Activated CD8-positive, alpha-beta memory T cell treated with anti-CD3 and anti-CD28 coated beads, Interleukin-2, amount 50 U/mL, for 4 hours (primary cell): Measurements from ENCODE around the gene ITGA11.

ENCODE experiments used
- DNase-seq: peaks from one replicate; pipeline ENCODE4 v3.0.0-alpha.2; 2020

Gene ITGA11, protein sequence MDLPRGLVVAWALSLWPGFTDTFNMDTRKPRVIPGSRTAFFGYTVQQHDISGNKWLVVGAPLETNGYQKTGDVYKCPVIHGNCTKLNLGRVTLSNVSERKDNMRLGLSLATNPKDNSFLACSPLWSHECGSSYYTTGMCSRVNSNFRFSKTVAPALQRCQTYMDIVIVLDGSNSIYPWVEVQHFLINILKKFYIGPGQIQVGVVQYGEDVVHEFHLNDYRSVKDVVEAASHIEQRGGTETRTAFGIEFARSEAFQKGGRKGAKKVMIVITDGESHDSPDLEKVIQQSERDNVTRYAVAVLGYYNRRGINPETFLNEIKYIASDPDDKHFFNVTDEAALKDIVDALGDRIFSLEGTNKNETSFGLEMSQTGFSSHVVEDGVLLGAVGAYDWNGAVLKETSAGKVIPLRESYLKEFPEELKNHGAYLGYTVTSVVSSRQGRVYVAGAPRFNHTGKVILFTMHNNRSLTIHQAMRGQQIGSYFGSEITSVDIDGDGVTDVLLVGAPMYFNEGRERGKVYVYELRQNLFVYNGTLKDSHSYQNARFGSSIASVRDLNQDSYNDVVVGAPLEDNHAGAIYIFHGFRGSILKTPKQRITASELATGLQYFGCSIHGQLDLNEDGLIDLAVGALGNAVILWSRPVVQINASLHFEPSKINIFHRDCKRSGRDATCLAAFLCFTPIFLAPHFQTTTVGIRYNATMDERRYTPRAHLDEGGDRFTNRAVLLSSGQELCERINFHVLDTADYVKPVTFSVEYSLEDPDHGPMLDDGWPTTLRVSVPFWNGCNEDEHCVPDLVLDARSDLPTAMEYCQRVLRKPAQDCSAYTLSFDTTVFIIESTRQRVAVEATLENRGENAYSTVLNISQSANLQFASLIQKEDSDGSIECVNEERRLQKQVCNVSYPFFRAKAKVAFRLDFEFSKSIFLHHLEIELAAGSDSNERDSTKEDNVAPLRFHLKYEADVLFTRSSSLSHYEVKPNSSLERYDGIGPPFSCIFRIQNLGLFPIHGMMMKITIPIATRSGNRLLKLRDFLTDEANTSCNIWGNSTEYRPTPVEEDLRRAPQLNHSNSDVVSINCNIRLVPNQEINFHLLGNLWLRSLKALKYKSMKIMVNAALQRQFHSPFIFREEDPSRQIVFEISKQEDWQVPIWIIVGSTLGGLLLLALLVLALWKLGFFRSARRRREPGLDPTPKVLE

GRCh38 chr15:68431792-68432401 is at the start of gene ITGA11:
Gene ITGA11, minus strand, starts transcription at chr15:68432163. Its CDS starts 97 bp downstream, at chr15:68432066.
- no peak for DNase-seq

GRCh38 chr15:68481321-68481720 is 49.4 kb upstream of the ITGA11 start:
- DNase-seq: no peak

DNA sequence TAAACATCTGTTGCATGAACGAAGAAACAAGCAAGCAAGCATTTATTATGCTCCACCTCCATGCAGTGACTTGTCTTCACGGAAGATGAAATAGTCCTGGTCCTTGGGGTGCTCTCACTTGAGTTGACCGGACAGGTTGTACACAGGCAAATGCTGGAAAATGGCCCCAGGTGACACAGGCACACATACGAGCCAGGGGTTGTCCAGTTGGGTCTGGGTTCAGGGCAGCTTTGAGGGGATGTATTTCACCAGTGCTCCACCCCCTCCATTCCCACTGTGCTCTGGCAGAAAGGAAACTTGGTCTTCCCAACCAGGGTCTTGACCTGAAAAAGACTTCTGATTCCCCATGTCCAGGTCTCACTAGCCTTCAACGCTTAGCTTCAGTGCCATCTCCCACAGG is 48.3 kb upstream of the ITGA11 start:
- DNase-seq: no peak

GRCh38 chr15:68479870-68480269 is 47.9 kb upstream of the ITGA11 start:
- DNase-seq: no peak

GRCh38 chr15:68479406-68479805 is 47.4 kb upstream of the ITGA11 start:
- DNase-seq: no peak

GRCh38 chr15:68478853-68479252 is 46.9 kb upstream of the ITGA11 start:
- DNase-seq: no peak

- DNase-seq: no peak
Measured at GRCh38 chr15:68475449-68475848, 43.5 kb upstream of the ITGA11 start.

DNA sequence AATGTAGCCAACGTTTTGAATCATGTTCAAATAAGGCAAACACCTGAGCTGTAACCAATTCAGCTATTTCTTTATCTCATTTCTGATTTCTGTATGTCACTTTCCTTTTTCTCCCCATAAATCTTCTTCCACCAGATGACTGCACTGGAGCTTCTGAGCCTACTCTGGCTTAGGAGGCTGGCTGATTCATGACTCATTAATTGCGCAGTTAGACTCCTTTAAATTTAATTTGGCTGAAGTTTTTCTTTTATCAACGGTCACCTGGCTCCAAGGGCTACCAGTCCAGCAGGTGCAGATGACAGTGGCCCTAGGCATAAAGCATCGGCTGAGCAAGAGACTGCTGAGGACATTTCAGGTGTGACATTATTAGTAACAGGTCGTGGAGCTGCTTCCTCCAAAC is 39.6 kb upstream of the ITGA11 start:
- no peak for DNase-seq

DNA sequence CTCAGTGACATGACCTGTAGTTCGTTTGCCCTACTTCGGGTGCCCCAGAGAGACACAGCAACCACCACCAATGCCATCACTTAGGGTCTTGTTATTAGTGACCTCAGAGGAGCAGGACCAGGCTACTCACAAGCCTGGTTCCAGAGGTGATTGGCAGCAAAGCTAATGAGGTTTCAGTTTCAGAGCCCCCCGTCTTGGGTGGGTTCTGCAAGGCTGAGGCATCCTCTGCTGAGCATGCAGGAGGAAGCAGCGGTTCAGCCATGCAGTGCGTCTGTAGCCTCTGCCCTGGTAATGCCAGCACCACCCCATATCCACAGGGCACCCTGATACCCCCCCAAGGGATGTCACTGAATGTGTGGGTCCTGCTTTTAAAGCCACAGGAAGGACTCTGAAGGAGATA is 39.0 kb upstream of the ITGA11 start:
- no peak for DNase-seq

DNA sequence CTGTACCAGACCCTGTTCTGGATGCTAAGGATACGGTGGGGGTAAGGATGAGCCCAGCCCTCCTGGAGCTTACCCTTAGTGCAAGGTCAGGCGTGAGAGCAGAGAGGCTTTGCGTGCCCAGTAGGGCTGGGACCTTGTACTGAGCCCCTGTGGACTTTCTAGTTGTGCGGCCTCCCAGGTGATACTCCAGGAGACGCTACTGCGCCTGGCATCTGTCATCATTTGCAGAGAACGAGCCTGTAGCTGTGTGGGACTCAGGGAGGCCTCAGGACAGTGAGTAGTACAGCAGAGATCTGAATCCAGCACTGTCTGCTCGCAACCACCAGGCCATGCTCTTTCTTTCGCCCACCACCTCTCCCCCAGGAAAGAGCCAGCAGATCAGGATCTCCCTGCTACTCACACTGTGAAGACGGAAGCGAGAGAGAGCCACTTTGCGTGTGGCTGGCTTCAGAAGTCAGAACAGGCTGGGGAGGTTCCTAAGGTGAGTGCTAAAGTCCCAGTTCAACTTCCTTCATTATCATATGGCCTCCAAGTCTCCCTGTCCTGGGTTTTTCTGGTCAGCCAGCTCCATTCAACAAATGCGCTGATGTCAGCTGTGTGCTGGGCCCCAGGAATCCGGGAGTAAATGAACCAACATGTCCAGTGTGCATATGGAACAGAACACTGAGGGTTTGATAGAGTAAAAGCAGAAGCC is 38.2 kb upstream of the ITGA11 start:
- DNase-seq: no peak

- DNase-seq: no peak
Measured at GRCh38 chr15:68469162-68470048, 37.4 kb upstream of the ITGA11 start.

DNA sequence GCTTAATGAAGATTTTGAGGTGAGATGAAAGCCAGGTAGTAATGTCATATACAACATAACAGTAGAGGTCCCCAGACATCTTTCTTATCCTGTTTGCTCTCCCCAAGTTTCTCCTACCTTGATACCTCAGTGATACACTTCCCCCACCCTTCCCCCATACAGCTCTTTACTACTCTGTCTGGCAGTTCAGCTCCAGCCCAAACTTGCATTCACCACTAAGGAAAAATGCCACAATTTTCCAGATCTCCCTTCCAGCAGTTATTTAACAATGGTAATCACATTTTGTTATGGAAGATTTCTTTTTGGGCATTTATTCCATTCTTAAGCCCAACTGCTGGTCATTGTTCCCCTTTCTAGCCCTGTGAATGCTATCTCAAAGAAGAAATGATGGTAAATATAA is 34.9 kb upstream of the ITGA11 start:
- DNase-seq: no peak

DNA sequence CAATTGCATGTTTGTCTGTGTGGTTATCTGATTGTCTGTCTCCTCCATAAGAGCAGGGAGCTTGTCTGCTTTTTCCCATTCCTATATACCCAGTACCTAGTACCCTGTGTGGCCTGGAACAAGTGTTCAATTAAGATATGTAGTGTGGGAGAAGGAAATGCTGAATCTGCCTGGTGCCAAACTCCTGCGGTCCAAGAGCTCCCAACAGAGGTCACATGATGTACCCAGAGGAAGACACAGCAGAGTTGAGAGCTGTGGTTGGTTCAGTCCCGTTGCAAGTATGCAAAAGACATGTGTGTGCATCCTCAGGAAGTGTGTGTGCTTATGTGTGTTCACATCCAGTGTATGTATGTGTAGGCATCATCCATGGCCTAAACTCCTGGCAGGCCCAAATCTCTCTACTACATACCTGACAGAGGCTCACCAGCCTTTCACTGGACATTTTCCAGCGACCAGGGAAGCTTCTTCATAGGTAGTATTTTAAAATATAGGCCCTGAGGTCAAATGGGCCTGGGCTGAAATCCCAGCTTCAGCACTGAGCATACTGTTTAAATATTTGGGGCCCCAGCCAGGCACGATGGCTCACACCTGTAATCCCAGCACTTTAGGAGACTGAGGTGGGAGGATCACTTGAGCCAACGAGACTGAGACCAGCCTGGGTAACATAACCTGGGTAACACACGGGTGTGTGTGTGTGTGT is 34.0 kb upstream of the ITGA11 start:
- DNase-seq: no peak

DNA sequence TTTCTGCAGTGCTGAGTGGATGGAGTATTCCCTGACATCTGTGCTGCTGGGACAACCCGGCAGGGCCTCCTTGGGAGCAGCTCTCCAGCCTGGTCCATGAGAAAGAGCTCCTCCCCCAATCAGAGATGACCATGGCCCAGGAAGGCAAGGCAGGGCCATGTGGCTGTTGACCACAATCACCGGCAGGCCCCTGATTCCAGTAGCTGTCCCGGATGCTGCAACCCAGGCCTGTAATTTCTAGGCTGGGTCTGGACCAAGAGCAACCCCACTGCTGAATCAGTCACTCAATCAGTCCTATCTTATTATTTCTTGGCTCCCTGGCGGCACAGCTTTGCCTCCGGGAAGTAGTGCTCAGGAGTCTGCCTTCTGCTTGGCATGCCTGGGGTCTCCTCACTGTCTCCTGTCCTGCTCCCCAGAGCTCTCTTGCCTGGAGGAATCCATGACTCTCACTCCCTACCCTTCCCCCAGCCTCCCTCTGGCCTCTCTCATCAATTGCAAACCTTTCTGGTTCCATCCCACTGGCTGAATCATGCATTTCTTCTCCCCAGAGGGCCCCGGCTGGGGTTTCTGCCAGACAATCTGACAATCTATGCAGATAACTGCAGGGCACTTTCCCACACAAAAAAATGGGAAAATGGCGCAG is 32.6 kb upstream of the ITGA11 start:
- no peak for DNase-seq

- DNase-seq: no peak
Measured at GRCh38 chr15:68463996-68464395, 32.0 kb upstream of the ITGA11 start.

GRCh38 chr15:68463444-68463843 is 31.5 kb upstream of the ITGA11 start:
- DNase-seq: no peak

DNA sequence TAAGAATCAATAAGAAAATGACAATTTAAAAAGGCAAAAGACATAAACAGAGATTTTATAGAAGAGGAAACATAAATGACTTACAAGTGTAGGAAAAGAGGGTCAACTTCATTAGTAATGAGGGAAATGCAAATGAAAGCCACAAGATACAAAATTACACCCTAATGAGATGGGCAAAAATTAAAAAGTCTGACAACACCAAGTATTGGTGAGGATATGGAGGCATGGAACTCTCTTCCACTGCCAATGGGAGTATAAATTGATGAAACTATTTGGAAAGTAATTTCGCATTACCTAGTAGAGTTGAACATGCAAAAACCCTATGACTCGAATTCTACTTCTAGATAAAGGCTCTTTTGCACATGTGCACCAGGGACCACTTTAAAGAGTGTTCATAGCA is 28.2 kb upstream of the ITGA11 start:
- no peak for DNase-seq

DNA sequence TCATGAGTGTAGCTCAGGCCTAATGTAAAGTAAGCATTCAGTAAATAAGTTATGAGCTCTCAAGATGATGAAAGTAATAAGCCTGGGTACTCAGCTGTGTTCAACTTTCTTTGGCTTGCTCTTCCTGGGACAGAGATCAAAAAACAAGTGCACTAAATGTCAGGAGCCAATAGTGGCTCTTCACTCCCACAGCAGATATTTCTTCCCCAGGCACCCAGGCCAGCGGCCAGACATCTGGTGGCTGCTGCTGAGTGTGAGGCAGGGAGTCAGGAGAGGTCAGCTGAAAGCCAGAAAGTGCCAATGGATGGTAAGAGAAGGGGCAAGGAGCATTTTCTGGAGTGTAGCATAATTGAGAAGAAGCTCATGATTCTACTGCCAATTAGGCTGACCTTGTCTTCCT is 18.2 kb upstream of the ITGA11 start:
- no peak for DNase-seq

DNA sequence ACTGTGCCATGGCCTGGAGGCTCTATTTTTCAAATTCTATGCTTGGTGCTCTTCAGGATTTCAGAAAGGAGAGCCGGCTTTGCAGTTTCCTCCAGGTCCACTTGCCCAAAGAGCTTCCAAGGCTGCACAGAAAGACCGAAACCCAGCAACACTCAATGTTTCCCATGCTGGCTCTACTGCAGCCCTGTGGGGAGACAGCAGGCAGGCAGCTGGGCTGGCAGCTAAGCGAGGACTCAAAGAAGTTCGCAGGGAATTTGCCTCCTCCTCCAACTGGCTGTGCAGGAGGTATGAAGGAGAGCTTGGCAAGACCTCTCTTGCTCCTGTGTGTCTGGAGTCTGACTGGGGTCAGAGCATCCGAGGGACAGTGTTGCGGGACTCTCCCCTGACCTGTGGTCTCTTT is 17.4 kb upstream of the ITGA11 start:
- no peak for DNase-seq
